Mesenchymal stem cell (in vitro differentiated cells and primary cell): Measurements from ENCODE around the gene CNKSR3.

ENCODE experiments used
- DNase-seq: peaks from one replicate; pipeline ENCODE4 v3.0.0-alpha.2; 2013
- H2AFZ ChIP-seq: one replicate; pipeline ENCODE4 v1.6.1; 2013; ENCODE audit warnings: low read depth, mild to moderate bottlenecking, control low read depth, inconsistent platforms, low read length, moderate library complexity
- H2AK5ac ChIP-seq: 2 replicates; pipeline ENCODE4 v1.6.1; 2013; ENCODE audit warnings: low read length, moderate library complexity, mild to moderate bottlenecking, inconsistent platforms; ENCODE audit not compliant: severe bottlenecking
- H2BK120ac ChIP-seq: one replicate; pipeline ENCODE4 v1.6.1; 2013; ENCODE audit warnings: low read depth, mild to moderate bottlenecking, inconsistent platforms, low read length, moderate library complexity
- H2BK12ac ChIP-seq, 2 experiments: one replicate each; pipeline ENCODE4 v1.6.1; 2013; ENCODE audit warnings: inconsistent platforms in 2 of 2, low read length in 2 of 2, mild to moderate bottlenecking in 2 of 2, moderate library complexity in 2 of 2, control low read depth in 1 of 2
- H2BK15ac ChIP-seq: one replicate; pipeline ENCODE4 v1.6.1; 2013; ENCODE audit warnings: mild to moderate bottlenecking, low read depth, inconsistent platforms; ENCODE audit not compliant: poor library complexity, severe bottlenecking
- H2BK5ac ChIP-seq: 2 replicates; pipeline ENCODE4 v1.6.1; 2013; ENCODE audit warnings: low read depth, mild to moderate bottlenecking, low read length, control low read depth, inconsistent platforms; ENCODE audit not compliant: poor library complexity, severe bottlenecking
- H3K14ac ChIP-seq, 2 experiments: one replicate each; pipeline ENCODE4 v1.6.1; 2013; ENCODE audit warnings: inconsistent platforms in 2 of 2, low read length in 2 of 2, control low read depth in 1 of 2, mild to moderate bottlenecking in 1 of 2, moderate library complexity in 1 of 2
- H3K18ac ChIP-seq, 2 experiments: one replicate each; pipeline ENCODE4 v1.6.1; 2013; ENCODE audit warnings: inconsistent platforms in 2 of 2, low read length in 2 of 2, control low read depth in 1 of 2, low read depth in 1 of 2, mild to moderate bottlenecking in 1 of 2
- H3K23ac ChIP-seq, 2 experiments: one replicate each; pipeline ENCODE4 v1.6.1; 2013; ENCODE audit warnings: inconsistent platforms in 2 of 2, low read length in 2 of 2, mild to moderate bottlenecking in 2 of 2, moderate library complexity in 2 of 2, control low read depth in 1 of 2
- H3K27ac ChIP-seq: 2 replicates; pipeline ENCODE4 v1.5.1; 2013; ENCODE audit warnings: mild to moderate bottlenecking, moderate library complexity, low read length, control low read depth, inconsistent platforms; ENCODE audit not compliant: poor library complexity, severe bottlenecking
- H3K27me3 ChIP-seq, 2 experiments: 2 replicates each; pipeline versions ENCODE4 v1.6.1 to v1.7.0; 2013; ENCODE audit warnings: low read length in 2 of 2, mild to moderate bottlenecking in 2 of 2, moderate library complexity in 2 of 2, control low read depth in 1 of 2, inconsistent platforms in 1 of 2; ENCODE audit not compliant: control insufficient read depth in 1 of 2, insufficient read depth in 1 of 2
- H3K36me3 ChIP-seq, 2 experiments: 2 replicates each; pipeline versions ENCODE4 v1.6.1 to v1.7.0; 2013; ENCODE audit warnings: low read length in 2 of 2, control low read depth in 1 of 2, inconsistent platforms in 1 of 2, low read depth in 1 of 2, mild to moderate bottlenecking in 1 of 2; ENCODE audit not compliant: insufficient read depth in 2 of 2, control insufficient read depth in 1 of 2
- H3K4ac ChIP-seq, 2 experiments: one replicate each; pipeline ENCODE4 v1.6.1; 2013; ENCODE audit warnings: inconsistent platforms in 2 of 2, low read length in 2 of 2, mild to moderate bottlenecking in 2 of 2, moderate library complexity in 2 of 2, control low read depth in 1 of 2, low read depth in 1 of 2
- H3K4me1 ChIP-seq: 2 replicates; pipeline ENCODE4 v1.6.1; 2013; ENCODE audit warnings: low read depth, low read length, control low read depth; ENCODE audit not compliant: control insufficient read depth, insufficient read depth
- H3K4me2 ChIP-seq: 2 replicates; pipeline ENCODE4 v1.6.1; 2013; ENCODE audit warnings: low read length, mild to moderate bottlenecking, inconsistent platforms; ENCODE audit not compliant: poor library complexity, severe bottlenecking
- H3K4me3 ChIP-seq, 2 experiments: 2 replicates each; pipeline versions ENCODE4 v1.5.1 to v1.7.0; 2013; ENCODE audit warnings: low read length in 2 of 2, mild to moderate bottlenecking in 2 of 2, control low read depth in 1 of 2, low read depth in 1 of 2; ENCODE audit not compliant: insufficient read depth in 1 of 2
- H3K79me1 ChIP-seq: replicated peaks from 2 replicates; pipeline ENCODE4 v1.6.1; 2013; ENCODE audit warnings: mild to moderate bottlenecking, control low read depth, low read length, inconsistent platforms; ENCODE audit not compliant: poor library complexity, severe bottlenecking
- H3K9ac ChIP-seq: 2 replicates; pipeline ENCODE4 v1.7.0; 2013; ENCODE audit warnings: mild to moderate bottlenecking, low read length, moderate library complexity
- H3K9me3 ChIP-seq: 2 replicates; pipeline ENCODE4 v1.7.0; 2013; ENCODE audit warnings: mild to moderate bottlenecking, low read length; ENCODE audit not compliant: control insufficient read depth
- H4K8ac ChIP-seq: one replicate; pipeline ENCODE4 v1.6.1; 2013; ENCODE audit warnings: inconsistent platforms, mild to moderate bottlenecking, low read length, moderate library complexity
- H4K91ac ChIP-seq: one replicate; pipeline ENCODE4 v1.6.1; 2013; ENCODE audit warnings: mild to moderate bottlenecking, low read length, inconsistent platforms
- WGBS: methylation state at CpG from one replicate; pipeline ENCODE4 v1.1.7; 2013; ENCODE audit warnings: mixed read lengths; 5-methylcytosine and 5-hydroxymethylcytosine counted together

Gene CNKSR3

GRCh38 chr6:154383273-154383672 is 127.2 kb downstream of the CNKSR3 start:
- H2BK120ac ChIP-seq: no peak overlapping the region
- H2AFZ ChIP-seq: no peak overlapping the region
- H3K18ac ChIP-seq: no peak overlapping the region
- no peak overlapping the region for H3K27ac ChIP-seq
- no peak overlapping the region for H2BK15ac ChIP-seq
- no peak overlapping the region for H3K14ac ChIP-seq
- no peak overlapping the region for H2AK5ac ChIP-seq
- H3K79me1 ChIP-seq: no peaks in the 10 kb centered on the region
- no peaks in the 10 kb centered on the region for H3K27me3 ChIP-seq
- H3K4me3 ChIP-seq: no peak overlapping the region
- H2BK5ac ChIP-seq: no peak overlapping the region
- H3K23ac ChIP-seq: no peak overlapping the region
- H3K9ac ChIP-seq: no peak overlapping the region
- no peak for DNase-seq
- no peak overlapping the region for H2BK12ac ChIP-seq
- peaks cover 7% of the 10 kb centered on the region for H3K4me1 ChIP-seq
- H3K4ac ChIP-seq: no peak overlapping the region
- H3K36me3 ChIP-seq: no peaks in the 10 kb centered on the region
- no peak overlapping the region for H4K8ac ChIP-seq
- H3K4me2 ChIP-seq: no peak overlapping the region
- over 99% methylated on average over 6 of the region's 6 CpGs for WGBS
- H3K9me3 ChIP-seq: no peaks in the 10 kb centered on the region
- no peak overlapping the region for H4K91ac ChIP-seq

DNA sequence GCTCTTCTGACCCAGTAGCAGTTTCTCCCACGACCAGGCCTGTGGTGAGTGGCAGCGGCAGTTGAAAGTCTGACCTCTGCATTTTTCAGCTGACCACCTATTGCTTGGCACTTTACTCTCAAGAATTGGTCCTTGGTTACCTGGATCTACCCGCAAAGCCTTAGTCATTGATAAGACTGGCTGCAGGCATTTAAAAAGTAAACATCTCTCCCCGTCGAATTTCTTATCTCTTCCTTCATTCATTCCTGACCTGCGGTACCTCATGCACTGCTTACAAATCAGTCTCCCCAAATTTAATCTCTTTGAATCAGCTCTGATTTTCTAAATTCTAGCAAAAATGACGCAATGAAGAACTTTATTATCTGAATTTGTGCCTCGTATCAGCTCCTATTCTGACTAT is 127.7 kb downstream of the CNKSR3 start:
- WGBS: 84% methylated on average over 8 of the region's 8 CpGs
- H2AK5ac ChIP-seq: no peak overlapping the region

DNA sequence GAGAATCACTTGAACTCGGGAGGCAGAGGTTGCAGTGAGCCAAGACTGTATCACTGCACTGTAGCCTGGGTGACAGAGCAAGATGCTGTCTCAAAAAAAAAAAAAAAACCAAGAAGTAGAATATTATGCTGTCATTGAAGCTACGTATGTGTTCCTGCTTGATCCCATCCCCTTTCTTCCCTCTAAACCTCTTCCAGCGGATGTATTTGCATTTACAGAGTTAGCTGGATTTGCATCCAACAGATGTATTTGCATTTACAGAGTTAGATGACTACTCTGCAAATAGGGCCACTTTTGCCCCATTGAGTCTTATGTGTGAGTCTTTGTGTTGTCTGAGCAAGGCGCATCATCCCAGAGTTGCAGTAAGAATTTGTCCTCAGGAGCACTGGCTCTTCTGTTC is 128.9 kb downstream of the CNKSR3 start:
- no peaks in the 10 kb centered on the region for H3K27me3 ChIP-seq
- no peak overlapping the region for H2BK12ac ChIP-seq
- no peak overlapping the region for H3K14ac ChIP-seq
- H3K27ac ChIP-seq: no peak overlapping the region
- DNase-seq: no peak
- no peak overlapping the region for H3K18ac ChIP-seq
- H3K4me2 ChIP-seq: no peak overlapping the region
- peaks cover 2% of the 10 kb centered on the region for H3K4me1 ChIP-seq
- H2BK120ac ChIP-seq: no peak overlapping the region
- H3K9ac ChIP-seq: no peak overlapping the region
- H2AFZ ChIP-seq: no peak overlapping the region
- WGBS: 76% methylated on average over 4 of the region's 4 CpGs
- H3K9me3 ChIP-seq: no peaks in the 10 kb centered on the region
- H2BK15ac ChIP-seq: no peak overlapping the region
- no peak overlapping the region for H3K4me3 ChIP-seq
- no peak overlapping the region for H3K23ac ChIP-seq
- H3K36me3 ChIP-seq: no peaks in the 10 kb centered on the region
- H2BK5ac ChIP-seq: no peak overlapping the region
- H4K8ac ChIP-seq: no peak overlapping the region
- no peak overlapping the region for H2AK5ac ChIP-seq
- H3K4ac ChIP-seq: no peak overlapping the region
- no peak overlapping the region for H4K91ac ChIP-seq
- no peaks in the 10 kb centered on the region for H3K79me1 ChIP-seq

More for the DNA sequence above, 127.7 kb downstream of the CNKSR3 start:
- Histone ChIP-seq H2BK12ac (no peak overlapping the region), H2AFZ (no peak overlapping the region), H3K14ac (no peak overlapping the region), H3K9me3 (no peaks in the 10 kb centered on the region), H3K9ac (no peak overlapping the region), H3K4me1 (peaks cover 7% of the 10 kb centered on the region), H4K8ac (no peak overlapping the region), H3K23ac (no peak overlapping the region), H3K4me3 (no peak overlapping the region), H3K27ac (no peak overlapping the region), H3K4ac (no peak overlapping the region), H3K27me3 (no peaks in the 10 kb centered on the region), H3K4me2 (no peak overlapping the region), H4K91ac (no peak overlapping the region), H3K18ac (no peak overlapping the region), H2BK5ac (no peak overlapping the region), H3K36me3 (no peaks in the 10 kb centered on the region), H2BK120ac (no peak overlapping the region), H2BK15ac (no peak overlapping the region), H3K79me1 (no peaks in the 10 kb centered on the region)
- no peak for DNase-seq

GRCh38 chr6:154380741-154381140 is 129.7 kb downstream of the CNKSR3 start:
- Histone ChIP-seq H3K36me3 (no peaks in the 10 kb centered on the region), H3K4me1 (no peaks in the 10 kb centered on the region), H2AK5ac (no peak overlapping the region), H3K4me3 (no peak overlapping the region), H3K9me3 (no peaks in the 10 kb centered on the region), H3K9ac (no peak overlapping the region), H3K18ac (no peak overlapping the region), H2AFZ (no peak overlapping the region), H3K4ac (no peak overlapping the region), H4K91ac (no peak overlapping the region), H2BK12ac (no peak overlapping the region), H3K27me3 (no peaks in the 10 kb centered on the region), H2BK15ac (no peak overlapping the region), H3K27ac (no peak overlapping the region), H3K23ac (no peak overlapping the region), H3K79me1 (no peaks in the 10 kb centered on the region), H4K8ac (no peak overlapping the region), H3K4me2 (no peak overlapping the region), H2BK5ac (no peak overlapping the region), H3K14ac (no peak overlapping the region), H2BK120ac (no peak overlapping the region)
- no CpG with 5 or more reads among the region's 2 CpGs for WGBS
- DNase-seq: no peak
